Measurements from ENCODE around the gene ADAM15.
A peak's percentile ranks its signal among the peaks of the same experiment; 100 is the strongest.

The ADAM15 gene

GRCh38 chr1:155033524-155033923 lies 17.6 kb upstream of the ADAM15 start, which contains the start of the genes DCST1 and DCST2:
TSS of gene DCST1 (plus strand) at chr1:155033824. CDS start at chr1:155034037, 213 bp downstream.
TSS of gene DCST2 (minus strand) at chr1:155033781. CDS start at chr1:155033701, 80 bp downstream.
- FAIRE-seq: no peak

- FAIRE-seq: no peak
Observed at GRCh38 chr1:155034318-155035208, 16.6 kb upstream of the ADAM15 start.

- FAIRE-seq: no peak
Observed at GRCh38 chr1:155035936-155036335, 15.2 kb upstream of the ADAM15 start.

GRCh38 chr1:155037043-155037442 lies 14.1 kb upstream of the ADAM15 start:
- FAIRE-seq: no peak

GRCh38 chr1:155037851-155038441 lies 13.2 kb upstream of the ADAM15 start:
- FAIRE-seq: no peak

- FAIRE-seq: no peak
Observed at GRCh38 chr1:155038602-155039307, 12.4 kb upstream of the ADAM15 start.

GRCh38 chr1:155039308-155039669 lies 11.8 kb upstream of the ADAM15 start:
- FAIRE-seq: no peak

GRCh38 chr1:155040358-155041093 lies 10.6 kb upstream of the ADAM15 start:
- FAIRE-seq: no peak

- no peak for FAIRE-seq
Observed at GRCh38 chr1:155042789-155043188, 8.3 kb upstream of the ADAM15 start.

- FAIRE-seq: no peak
Observed at GRCh38 chr1:155043301-155043702, 7.8 kb upstream of the ADAM15 start.

- FAIRE-seq: no peak
Observed at GRCh38 chr1:155043793-155044192, 7.3 kb upstream of the ADAM15 start.

- FAIRE-seq: no peak
Observed at GRCh38 chr1:155044365-155044764, 6.8 kb upstream of the ADAM15 start.

GRCh38 chr1:155044812-155045657 lies 6.1 kb upstream of the ADAM15 start:
- peak; percentile 68 for FAIRE-seq

GRCh38 chr1:155048449-155049334 lies 2.4 kb upstream of the ADAM15 start:
- FAIRE-seq: no peak

- no peak for FAIRE-seq
Observed at GRCh38 chr1:155049651-155050559, 1.2 kb upstream of the ADAM15 start.

GRCh38 chr1:155051342-155051776 lies 243 bp downstream of the ADAM15 start:
- no peak for FAIRE-seq

- no peak for FAIRE-seq
Observed at GRCh38 chr1:155051777-155052398, 772 bp downstream of the ADAM15 start.

- FAIRE-seq: no peak
Observed at GRCh38 chr1:155052439-155053395, 1.6 kb downstream of the ADAM15 start.

All from A204.1 (cell line).